BE2C (cell line): ENCODE results near the gene SCG5.
A peak's percentile ranks its signal among the peaks of the same experiment; 100 is the strongest.

Experiments used
- DNase-seq: peaks from one replicate; pipeline ENCODE4 v3.0.0-alpha.2; 2020
- H3K27me3 ChIP-seq: fragments of 250-450 bp; sonication (Bioruptor Pico); 2 replicates; pipeline ENCODE4 v1.5.1; 2020; ENCODE audit warnings: mild to moderate bottlenecking
- H3K36me3 ChIP-seq: fragments of 250-450 bp; sonication (Bioruptor Pico); 2 replicates; pipeline ENCODE4 v1.5.1; 2020; ENCODE audit warnings: mild to moderate bottlenecking
- H3K4me1 ChIP-seq: fragments of 250-450 bp; sonication (Bioruptor Pico); 2 replicates; pipeline ENCODE4 v1.5.1; 2020
- H3K4me3 ChIP-seq: 2 replicates; pipeline ENCODE4 v1.5.1; 2011; ENCODE audit warnings: low read depth, low read length
- H3K9me3 ChIP-seq: fragments of 250-450 bp; sonication (Bioruptor Pico); 2 replicates; pipeline ENCODE4 v1.5.1; 2020
- TF ChIP-seq, protein P1 (sequence below): IDR thresholded peaks from 2 replicates; pipeline ENCODE4 v1.5.1; 2012; ENCODE audit warnings: mild to moderate bottlenecking, low read depth, low read length

Gene SCG5

DNA sequence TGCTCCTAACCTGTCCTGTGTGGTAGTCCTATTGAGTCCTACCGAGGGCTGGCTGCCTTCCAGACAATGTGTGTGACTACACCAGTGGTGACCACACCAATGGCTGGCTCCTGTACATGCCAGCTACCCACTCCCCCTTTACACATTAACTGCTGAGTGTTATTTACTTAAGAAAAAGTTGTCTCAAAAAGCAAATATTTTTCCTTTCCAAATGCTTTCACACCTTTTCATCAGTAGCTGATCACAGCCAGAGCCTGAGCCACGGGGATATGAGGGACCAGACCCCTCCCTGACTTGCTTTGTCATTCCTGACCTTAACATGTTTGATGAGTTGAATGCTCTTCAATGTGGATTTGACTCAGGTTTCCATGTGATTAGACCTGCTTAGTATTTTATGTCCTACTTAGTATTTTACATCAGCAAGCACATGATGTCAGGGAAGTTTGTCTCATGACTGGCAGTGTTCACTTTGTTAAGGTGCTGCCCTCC is 46.7 kb downstream of the SCG5 start:
- Histone ChIP-seq H3K4me3 (no peak overlapping the region), H3K9me3 (no peaks in the 10 kb centered on the region), H3K4me1 (peaks cover 10% of the 10 kb centered on the region), H3K36me3 (no peaks in the 10 kb centered on the region), H3K27me3 (no peaks in the 10 kb centered on the region)
- peak; percentile 72 for DNase-seq
- TF ChIP-seq, protein P1, sequence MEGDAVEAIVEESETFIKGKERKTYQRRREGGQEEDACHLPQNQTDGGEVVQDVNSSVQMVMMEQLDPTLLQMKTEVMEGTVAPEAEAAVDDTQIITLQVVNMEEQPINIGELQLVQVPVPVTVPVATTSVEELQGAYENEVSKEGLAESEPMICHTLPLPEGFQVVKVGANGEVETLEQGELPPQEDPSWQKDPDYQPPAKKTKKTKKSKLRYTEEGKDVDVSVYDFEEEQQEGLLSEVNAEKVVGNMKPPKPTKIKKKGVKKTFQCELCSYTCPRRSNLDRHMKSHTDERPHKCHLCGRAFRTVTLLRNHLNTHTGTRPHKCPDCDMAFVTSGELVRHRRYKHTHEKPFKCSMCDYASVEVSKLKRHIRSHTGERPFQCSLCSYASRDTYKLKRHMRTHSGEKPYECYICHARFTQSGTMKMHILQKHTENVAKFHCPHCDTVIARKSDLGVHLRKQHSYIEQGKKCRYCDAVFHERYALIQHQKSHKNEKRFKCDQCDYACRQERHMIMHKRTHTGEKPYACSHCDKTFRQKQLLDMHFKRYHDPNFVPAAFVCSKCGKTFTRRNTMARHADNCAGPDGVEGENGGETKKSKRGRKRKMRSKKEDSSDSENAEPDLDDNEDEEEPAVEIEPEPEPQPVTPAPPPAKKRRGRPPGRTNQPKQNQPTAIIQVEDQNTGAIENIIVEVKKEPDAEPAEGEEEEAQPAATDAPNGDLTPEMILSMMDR, result no peak

DNA sequence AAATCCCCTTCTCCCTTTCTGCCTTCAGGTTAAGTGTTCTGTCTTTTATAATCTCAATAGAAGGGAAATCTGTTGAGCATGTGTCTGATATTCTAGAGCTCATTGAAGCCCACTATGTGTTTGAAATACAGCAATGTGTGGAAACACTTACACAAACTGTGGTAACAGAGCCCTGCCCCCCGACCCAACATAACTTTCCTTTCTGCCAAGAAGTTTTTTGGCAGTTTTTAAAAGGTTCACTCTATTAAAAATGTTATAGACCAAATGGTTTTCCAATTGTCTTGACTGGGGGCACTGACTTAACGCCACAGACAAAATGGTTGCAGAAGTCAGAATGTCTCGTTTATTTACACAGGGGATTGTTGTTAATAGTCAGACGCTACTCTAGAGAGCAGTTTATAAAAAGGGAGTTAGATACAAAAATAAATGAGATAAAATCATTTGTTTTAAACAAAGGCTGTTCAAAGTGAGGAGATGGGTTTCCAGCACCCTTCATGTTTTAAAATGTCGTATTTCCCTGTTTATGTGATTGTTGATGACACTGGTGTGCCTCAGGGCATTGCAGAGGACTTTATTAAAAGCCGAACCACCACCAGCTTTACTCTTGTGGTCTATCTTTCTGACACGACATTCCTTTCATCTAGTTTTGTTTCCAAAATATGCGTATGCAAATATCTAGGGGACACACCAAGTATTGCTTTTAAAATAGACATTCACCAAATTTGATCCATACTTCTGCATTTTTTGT is 49.6 kb downstream of the SCG5 start:
- Histone ChIP-seq H3K4me1 (peaks cover 10% of the 10 kb centered on the region), H3K36me3 (no peaks in the 10 kb centered on the region), H3K9me3 (no peaks in the 10 kb centered on the region), H3K4me3 (no peak overlapping the region), H3K27me3 (no peaks in the 10 kb centered on the region)
- TF ChIP-seq, protein P1, result no peak
- no peak for DNase-seq

DNA sequence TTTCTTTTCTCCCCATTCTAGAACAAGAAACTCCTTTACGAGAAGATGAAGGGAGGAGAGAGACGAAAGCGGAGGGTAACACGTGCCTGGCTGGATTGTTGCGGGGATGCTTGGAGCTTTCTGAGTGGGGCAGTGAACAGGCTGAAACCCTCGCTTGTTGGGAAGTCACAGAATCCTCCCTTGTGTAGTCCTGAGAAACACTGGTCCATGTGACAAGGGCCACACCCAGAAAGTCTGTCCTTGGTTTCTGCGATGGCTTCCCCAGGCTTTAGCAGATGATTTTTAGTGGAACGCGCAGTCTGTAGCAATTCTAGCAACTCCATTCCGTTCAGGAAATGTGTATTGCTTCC is 50.2 kb downstream of the SCG5 start:
- Histone ChIP-seq H3K4me1 (peaks cover 10% of the 10 kb centered on the region), H3K27me3 (no peaks in the 10 kb centered on the region), H3K36me3 (no peaks in the 10 kb centered on the region), H3K4me3 (no peak overlapping the region), H3K9me3 (no peaks in the 10 kb centered on the region)
- no peak for DNase-seq
- TF ChIP-seq, protein P1, result no peak

- Histone ChIP-seq H3K36me3 (no peaks in the 10 kb centered on the region), H3K4me1 (peaks cover 8% of the 10 kb centered on the region), H3K27me3 (no peaks in the 10 kb centered on the region), H3K9me3 (no peaks in the 10 kb centered on the region), H3K4me3 (no peak overlapping the region)
- TF ChIP-seq, protein P1, result no peak
- no peak for DNase-seq
These were observed 50.8 kb downstream of the SCG5 start for GRCh38 chr15:32692286-32692685.

- no peak overlapping the region for H3K4me3 ChIP-seq
- H3K36me3 ChIP-seq, result no peaks in the 10 kb centered on the region
- DNase-seq, result no peak
- no peaks in the 10 kb centered on the region for H3K9me3 ChIP-seq
- H3K27me3 ChIP-seq, result no peaks in the 10 kb centered on the region
- TF ChIP-seq, protein P1, result no peak
- H3K4me1 ChIP-seq, result no peaks in the 10 kb centered on the region
These were observed 52.9 kb downstream of the SCG5 start for GRCh38 chr15:32694222-32694983.

DNA sequence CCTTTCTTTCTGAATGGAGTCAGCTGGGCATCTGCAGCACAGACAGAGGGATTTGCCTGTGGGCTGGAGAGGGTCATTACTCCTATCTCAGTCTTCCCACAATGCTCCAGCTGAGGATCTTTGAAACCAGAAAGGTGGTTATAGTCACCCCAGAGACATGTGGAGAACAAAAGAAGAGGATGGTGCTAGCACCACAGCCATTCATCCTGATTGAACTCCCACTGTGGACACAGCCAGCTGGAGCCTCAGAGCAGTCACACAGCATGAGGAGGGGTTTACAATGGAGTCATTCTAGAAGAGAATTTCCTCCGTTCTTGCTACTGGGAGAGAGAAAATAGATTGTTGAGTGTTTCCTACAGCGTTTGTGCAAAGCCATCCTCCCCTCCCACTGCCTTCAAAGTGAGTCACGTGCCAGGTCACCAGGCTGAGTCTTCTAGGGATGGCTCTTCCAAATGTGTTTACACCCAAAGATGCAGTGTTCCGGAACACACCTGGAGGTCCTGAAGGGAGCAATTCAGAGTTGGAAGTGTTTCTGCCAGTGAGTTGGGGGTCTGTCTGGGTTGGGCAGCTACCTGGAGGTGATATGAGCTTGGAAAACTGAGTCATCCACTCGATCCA is 57.4 kb downstream of the SCG5 start:
- no peak overlapping the region for H3K4me3 ChIP-seq
- TF ChIP-seq, protein P1, result no peak
- H3K4me1 ChIP-seq, result no peaks in the 10 kb centered on the region
- H3K9me3 ChIP-seq, result no peaks in the 10 kb centered on the region
- H3K27me3 ChIP-seq, result no peaks in the 10 kb centered on the region
- no peaks in the 10 kb centered on the region for H3K36me3 ChIP-seq
- no peak for DNase-seq
